Measurements from ENCODE around the gene MALRD1.

MALRD1 gene

DNA sequence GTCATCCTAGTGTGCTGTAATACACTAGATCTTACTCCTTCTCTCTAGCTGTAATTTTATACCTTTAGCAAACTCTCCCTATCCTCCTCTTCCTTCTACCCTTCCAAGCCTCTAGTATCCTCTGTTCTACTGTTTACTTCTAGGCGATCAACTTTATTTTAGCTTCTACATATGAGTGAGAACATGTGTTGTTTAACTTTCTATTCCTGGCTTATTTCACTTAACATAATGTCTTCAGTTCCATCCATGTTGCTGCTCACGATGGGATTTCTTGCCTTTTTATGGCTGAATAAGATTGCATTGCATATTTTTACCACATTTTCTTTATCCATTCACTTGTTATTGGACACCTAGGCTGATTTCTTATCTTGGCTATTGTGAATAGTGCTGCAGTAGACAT is 318.6 kb downstream of the MALRD1 start:
- no peak for DNase-seq (ENCODE audit: low read depth in 2 of 2)

DNA sequence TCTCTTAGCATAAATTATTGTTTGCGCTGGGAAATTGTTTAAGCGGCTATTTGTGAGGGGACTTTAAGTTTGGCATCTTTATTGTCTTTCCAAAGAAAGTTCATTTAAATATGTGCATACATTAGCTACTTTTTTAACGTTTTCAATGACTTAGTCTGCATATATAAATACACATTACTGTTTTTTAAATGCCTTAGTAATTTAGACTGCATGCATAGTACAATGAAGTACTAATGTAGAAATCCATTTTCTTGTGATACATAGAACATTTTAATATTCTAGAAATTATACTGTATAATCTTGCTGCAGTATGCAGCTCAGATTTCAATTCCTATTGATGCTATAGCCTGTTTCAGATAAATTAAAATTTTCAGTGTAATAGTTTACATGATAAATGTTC is 325.4 kb downstream of the MALRD1 start:
- no peak for DNase-seq (ENCODE audit: low read depth in 2 of 2)

DNA sequence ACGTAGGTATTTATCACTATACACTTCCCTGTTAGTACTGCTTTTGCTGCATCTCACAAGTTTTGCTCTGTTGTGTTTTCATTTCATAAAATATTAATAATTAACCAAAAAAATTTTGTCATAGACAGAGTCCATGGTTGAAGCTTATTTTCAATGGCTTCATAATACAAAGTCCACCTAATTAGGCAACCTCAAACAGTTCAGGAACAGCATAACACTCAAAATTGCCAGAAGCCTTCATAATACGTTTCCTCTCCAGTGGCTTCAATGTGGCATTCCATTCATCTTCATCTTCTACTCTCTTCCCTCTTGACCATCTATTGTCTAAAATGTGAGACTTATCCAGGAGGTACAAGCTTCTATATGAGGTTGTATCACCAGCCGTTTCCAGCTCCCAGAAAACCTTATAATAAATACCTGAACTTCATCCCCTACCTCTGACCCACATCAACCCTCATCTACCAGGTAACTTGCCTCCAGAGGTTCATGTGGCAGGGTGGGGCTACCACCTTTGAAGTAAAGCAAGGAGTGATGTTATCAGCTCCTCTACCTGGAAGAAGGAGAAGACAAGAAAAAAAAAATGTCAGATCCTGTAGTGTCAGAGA is 337.3 kb downstream of the MALRD1 start:
- no peak for DNase-seq (ENCODE audit: low read depth in 2 of 2)

DNA sequence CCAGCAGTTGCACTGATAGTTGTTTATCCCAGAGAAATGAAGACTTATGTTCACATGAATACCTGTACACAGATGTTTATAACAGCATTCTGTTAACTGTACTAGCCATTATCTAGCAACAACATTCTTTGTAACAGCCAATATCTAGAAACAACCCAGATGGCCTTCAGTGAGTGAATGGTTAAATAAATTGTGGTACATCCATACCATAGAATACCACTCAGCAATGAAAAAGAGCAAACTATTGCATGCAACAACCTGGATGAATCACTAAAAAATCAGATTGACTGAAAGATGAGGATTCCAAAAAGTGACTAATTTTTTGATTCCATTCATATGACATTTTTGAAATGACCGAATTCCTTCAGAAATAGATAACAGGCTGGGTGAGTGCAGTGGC is 360.3 kb downstream of the MALRD1 start:
- no peak for DNase-seq (ENCODE audit: low read depth in 2 of 2)

DNA sequence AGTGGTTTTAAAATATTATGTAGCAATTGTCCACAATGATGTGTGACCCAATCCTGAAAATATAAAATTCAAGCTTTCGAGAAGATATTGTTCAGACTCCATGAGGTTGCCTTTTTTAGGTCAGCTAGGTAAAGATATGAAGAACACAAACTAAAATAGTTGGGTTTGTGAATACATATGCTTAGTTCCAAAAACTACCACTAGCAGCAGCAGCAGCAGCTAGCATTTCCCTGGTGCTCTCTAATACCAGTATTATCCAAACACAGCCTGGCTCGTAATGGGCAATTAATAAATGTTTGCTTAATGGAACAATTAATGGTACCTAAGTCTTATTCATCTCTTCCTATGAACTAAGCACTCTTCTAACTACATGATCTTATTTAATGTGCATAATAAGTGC is 362.5 kb downstream of the MALRD1 start:
- DNase-seq (ENCODE audit: low read depth in 2 of 2): no peak

DNA sequence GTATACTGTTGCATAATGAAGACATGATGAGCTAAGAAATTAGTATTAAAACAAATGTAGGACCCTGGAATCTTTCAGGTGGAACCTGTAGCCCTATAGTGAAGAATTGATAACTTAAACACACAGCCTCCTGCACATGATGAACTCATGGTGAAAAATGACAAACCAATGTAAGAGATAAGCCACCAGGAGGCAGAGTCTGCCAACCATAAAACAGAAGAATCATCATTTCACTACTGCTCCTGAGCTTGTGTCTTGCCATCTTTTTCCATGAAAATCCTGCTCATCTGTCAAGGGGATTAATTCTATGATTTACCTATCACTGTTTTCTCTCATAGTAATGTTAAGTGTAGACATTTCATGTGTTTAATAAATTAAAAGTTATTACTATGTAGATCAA is 363.9 kb downstream of the MALRD1 start:
- no peak for DNase-seq (ENCODE audit: low read depth in 2 of 2)

DNA sequence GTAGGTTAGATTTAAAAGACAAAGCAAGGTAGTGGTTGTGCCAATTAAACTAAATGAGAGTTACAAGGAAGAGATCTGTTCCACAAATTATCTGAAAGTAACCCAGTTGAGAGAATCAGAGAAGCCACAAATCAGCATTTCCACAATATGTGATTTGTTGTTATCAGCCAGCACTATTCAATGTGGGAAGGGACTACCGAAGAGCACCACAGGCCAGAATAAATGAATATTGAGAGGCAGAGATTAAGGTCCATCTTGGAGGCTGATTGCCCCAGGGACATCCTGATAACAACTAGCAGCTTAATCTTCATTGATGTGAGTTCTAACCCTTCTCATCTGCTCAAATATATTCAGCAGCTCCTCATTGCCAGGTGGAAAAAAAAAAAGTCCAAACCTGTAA is 367.6 kb downstream of the MALRD1 start:
- DNase-seq (ENCODE audit: low read depth in 2 of 2): no peak

DNA sequence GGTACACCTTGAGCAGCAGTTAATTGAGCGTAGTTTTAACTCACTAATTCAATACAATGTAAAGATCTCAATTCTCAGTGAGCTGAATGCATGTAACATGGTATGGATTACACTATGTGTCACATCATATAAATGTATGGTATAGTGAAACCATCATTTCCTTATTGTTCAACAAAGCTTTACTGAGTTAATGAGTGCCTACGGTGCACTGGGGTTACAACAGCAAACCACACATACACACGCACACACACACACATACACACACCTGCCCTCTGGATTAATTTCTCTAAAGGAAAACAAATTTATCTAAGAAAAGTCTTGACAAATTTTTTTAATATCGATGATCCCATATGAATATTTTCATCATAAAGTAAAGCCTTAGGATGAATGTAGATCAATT is 369.1 kb downstream of the MALRD1 start:
- no peak for DNase-seq (ENCODE audit: low read depth in 2 of 2)

DNA sequence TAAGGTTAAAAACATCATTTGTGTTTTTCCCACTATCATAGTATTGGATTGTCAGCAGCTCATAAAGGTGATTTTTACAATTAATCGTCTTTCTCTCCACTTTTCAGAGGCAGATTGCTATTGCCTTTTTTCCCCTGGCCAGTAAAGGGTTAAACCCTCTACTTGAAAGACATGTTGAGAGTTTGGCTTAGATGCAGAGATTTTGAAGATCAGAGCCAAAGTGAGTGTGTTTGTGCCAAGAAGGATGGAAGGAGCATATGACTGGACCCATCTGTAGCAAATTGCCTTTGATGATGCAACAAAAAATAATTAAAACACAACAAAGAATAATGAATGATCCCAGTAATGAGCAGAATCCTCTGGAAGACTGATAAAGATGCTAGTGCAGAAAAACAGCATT is 373.1 kb downstream of the MALRD1 start:
- no peak for DNase-seq (ENCODE audit: low read depth in 2 of 2)

DNA sequence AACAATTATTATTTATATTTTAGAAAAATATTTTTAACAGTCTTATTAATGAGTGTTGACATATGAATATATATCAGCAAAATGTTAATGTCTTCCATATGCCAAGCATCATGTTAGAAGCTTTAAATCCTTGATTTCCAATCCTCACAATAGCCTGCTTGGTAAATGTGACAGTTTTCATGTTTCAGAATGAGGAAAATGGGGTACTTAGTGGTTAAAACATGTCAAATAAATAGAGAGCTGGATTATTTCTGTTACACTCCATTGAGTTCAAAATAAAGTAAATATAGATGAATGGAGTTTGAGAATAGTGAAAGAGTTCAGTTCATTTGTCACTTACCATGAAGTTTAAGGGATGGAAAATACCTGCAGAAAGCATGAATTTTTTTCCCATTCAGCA is 377.4 kb downstream of the MALRD1 start:
- no peak for DNase-seq (ENCODE audit: low read depth in 2 of 2)

DNA sequence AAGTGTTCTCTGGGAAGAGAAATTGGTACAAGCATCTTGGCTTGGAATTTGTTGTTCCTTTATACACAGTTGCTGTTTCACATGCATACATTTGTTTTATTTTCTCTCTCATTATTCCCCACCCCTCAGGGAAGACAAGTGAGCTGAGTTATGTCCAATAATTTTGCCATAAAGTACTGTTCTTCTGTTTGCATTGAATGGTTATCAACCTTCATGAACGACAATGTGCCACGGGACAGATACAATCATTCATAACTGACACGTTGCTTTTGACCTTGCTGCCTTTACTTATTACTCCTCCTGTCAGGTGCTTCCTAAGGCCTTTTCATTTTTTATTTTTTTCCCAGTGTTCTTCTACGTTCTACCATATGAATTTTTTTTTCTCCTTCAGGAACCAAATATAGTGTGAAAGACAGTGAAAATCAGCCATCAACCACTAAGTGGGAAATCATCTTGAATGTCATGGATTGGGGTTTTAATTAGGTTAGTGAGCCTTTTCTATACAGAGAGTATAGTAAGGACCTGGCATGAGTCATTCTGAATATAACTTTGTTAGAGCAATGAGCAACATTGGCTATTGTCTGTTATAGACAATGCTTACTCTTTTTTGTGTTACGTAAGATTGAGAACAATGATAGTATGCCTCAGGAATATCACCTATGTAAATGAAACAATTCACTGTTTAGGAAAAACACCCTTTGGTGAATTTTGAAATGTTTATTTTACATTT is 383.2 kb downstream of the MALRD1 start:
- no peak for DNase-seq (ENCODE audit: low read depth in 2 of 2)

DNA sequence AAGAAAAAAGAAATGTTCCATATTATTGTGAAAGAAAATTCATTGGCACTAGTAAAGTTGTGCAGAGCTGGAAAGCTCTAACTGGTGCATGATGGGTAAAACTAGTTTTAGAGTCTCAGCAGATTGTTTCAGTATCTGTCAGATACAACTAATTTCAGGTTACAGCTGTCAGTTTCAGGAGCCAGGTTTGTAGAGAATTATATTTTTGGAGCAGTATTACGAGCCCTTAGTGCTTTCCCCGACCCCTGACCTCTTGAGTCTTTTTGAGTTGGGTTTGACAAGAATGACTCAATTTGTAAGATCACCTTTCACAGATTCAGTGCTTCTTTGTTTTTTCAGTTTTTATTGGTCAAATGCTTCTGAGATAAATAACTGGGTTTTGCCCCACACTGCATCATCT is 401.3 kb downstream of the MALRD1 start:
- DNase-seq (ENCODE audit: low read depth in 2 of 2): no peak

DNA sequence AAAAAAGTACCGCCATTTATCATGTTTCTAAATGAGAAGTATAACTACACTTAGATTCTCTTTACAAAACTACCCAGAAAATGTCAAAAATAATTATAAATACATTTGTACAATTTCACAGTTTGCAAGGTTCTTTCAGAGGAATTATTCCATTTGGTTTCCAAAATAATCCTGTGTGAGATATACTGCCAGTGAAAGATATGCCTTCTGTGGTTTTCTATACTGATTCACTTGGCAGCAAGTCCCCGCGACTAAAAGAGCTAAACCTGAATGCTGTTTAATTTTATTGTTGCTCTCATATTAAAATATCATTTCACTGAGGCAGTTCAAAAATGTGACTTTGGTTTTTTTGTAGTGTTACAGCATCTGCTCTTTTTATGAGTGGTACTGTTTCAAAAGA is 402.8 kb downstream of the MALRD1 start:
- no peak for DNase-seq (ENCODE audit: low read depth in 2 of 2)

DNA sequence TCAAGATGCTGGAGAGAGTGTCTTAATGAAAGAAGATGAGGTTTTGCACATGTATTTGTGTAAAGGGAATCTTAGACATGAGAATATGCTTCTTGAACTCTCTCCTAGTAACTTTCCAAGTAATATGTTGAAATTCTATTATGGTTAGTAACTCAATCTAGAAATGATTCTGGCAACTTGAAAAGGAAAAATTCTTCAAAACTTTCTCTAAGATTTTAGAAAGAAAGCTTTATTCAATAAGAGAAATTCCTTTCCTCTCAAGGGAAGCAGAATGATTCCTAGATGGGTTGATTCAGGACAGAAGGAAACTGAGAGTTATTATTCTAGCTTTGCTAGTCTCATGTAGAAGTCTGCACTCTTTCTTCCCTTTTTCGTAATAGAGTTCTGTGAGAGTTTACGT is 403.3 kb downstream of the MALRD1 start:
- no peak for DNase-seq (ENCODE audit: low read depth in 2 of 2)

DNA sequence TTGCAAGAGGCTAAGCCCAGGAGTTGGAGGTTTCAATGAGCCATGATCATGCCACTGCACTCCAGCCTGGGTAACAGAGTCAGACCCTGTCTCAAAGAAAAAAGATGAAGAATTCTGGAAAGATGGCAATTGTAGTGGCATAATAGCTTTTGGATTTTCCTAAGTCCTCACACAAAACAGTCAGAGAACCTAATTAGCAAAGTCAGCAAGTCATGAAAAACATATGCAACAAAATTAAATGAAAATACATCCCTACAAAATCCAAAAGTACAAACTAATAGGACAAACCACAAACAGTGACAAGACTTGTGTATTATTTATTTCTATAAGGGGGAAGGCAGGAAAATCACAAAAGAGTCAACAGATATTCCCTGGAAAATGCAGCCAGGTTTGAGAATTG is 405.4 kb downstream of the MALRD1 start:
- no peak for DNase-seq (ENCODE audit: low read depth in 2 of 2)

DNA sequence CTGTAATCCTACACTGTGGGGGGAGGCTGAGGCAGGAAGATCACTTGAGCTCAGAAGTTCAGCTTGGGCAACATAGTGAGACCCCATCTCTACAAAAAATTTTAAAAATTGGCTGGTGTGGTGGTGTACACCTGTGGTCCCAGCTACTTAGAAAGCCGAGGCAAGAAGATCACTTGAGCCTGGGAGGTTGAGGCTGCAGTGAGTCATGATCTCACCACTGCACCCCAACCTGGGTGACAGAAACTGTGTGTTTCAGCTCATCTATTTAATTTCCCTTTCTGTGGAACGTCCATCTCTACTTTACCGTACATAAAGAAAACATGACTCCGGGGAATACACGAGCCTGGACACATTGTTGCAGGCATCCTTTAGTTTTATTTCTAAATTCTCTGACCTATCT is 413.0 kb downstream of the MALRD1 start:
- no peak for DNase-seq (ENCODE audit: low read depth in 2 of 2)

DNA sequence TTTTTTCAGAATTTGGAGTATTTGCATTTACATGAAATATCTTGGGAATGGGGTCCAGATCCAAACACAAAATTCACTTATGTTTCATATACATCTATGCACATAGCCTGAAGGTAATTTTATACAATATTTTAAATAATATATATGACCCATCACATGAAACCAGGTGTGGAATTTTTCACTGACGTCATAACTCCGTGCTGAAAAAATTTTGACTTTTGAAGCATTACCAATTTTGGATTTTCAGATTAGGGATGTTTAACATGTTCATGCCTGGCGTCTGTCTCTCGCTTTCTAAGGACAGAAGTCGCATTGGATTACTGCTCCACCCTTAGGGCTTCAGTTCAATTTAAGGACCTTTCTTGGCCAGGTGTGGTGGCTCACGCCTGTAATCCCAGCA is 418.1 kb downstream of the MALRD1 start:
- no peak for DNase-seq (ENCODE audit: low read depth in 2 of 2)

DNA sequence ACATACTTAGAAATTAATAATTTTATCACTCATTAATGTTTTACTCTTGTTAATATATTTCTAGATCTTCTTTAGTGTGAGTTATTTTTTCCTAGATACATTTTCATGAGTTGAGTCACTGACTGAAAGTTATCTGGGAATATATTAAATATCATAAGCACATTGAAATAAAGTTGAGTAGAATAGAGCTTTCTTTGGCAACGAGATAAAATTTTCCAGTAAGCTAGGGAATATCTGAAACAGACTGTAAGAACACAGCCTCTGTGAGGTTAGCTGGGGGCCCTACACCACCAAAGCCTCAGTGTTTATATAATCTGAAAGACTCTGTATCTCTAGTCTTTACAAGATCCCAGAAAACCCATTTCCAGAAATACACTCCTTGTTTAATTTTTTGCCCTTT is 419.8 kb downstream of the MALRD1 start:
- DNase-seq (ENCODE audit: low read depth in 2 of 2): no peak

DNA sequence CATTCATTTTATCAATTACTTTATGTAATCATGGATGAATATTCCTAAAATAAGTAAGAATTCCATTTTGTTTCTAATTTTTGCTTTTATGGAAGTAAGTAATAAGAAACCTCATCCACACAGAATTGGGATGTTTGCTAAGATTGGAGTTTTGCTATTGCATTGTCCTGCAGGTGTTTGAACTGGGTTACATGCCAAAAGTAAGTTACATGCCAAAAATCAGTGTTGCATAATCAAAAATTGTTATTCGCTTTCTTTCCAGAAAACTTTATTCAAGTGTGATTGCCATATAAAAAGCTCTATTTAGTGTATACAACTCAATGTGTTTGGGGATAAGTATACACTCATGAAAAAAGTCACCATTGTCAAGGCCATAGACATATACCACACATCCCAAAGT is 420.9 kb downstream of the MALRD1 start:
- no peak for DNase-seq (ENCODE audit: low read depth in 2 of 2)

DNA sequence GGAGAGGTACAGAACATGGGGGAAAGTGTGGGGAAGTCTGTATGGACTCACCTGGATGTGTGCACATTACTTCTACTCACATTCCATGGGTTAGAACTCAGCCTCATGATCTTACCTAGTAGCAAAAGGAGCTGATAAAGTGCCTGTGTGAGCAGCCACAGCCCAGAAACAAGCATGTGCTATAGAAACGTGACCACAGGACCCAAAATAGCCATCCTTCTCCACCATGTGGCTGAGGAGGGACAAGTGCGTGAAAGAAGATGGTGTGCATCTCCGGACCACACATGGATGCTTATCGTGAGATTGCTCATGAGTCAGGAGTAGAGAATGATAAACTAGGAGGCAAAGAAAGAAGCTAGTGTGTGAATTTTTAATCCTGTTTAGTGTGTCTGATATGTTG is 431.3 kb downstream of the MALRD1 start:
- no peak for DNase-seq (ENCODE audit: low read depth in 2 of 2)

DNA sequence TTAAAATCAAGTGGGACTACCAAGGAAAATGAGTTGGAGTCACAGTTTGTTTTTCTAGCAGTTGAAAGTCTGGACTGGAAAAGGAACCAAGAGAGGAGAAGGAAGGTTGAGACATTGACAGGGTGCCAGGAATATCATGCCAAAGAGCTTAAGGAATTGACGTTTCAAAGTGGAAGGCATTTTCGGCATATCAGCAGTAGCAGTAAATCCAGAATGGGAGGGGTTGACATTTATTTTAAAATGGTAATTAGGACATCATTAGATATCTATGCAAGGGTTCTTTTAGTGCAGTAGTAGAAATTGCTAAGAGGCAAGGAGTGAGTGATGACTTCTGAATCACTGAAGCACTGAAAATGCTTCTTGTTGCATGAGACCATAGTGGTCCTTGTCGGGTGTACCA is 431.8 kb downstream of the MALRD1 start:
- DNase-seq (ENCODE audit: low read depth in 2 of 2): no peak

DNA sequence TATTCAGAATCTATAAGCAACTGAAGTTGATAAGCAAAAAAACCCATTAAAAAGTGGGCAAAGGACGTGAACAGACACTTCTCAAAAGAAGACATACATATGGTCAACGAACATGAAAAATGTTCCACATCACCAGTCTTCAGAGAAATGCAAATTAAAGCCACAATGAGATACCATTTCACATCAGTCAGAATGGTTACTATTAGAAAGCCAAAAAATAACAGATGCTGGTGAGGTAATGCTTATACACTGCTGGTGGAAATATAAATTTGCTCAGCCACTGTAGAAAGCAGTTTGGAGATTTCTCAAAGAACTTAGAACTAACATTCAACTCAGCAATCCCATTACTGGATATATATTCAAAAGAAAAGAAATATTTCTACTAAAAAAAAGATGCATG is 434.8 kb downstream of the MALRD1 start:
- no peak for DNase-seq (ENCODE audit: low read depth in 2 of 2)

DNA sequence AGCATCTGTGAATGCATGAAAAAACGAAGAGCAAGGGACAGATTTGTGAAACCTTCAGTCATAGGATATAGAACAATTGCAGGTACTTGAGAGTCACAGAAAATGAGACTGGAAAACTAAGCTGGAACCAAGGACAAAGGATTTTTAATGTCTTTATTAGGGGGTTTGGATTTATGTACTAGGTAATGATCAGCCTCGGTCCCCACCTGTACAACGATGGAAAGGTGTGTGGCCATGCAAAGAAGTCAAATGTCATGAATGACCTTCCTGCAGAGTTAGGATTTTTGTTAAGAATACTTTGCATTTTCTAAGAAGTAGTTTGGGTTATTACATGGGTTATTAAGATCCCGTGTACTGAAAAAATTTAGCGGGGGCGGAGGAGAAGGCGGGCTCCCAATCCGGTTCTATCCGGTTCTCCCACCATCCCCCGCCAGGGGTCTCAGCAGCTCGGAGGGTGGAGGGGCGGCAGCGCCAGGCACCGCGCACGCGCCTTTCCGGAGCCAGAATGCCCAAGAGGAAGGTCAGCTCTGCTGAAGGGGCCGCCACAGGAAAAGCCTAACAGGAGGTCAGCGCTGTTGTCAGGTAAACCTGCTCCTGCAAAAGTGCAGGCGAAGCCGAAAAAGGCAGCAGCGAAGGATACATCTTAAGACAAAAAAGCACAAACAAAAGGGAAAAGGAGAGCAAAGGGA is 440.1 kb downstream of the MALRD1 start:
- no peak for DNase-seq (ENCODE audit: low read depth in 2 of 2)
